COLO668 (cell line): ENCODE measurements around the gene LGR4.

Experiments used
- DNase-seq: peaks from one replicate; lab custom pipeline; 2025; ENCODE audit not compliant: unreplicated experiment; lab: John Stamatoyannopoulos, UW

Gene LGR4

DNA sequence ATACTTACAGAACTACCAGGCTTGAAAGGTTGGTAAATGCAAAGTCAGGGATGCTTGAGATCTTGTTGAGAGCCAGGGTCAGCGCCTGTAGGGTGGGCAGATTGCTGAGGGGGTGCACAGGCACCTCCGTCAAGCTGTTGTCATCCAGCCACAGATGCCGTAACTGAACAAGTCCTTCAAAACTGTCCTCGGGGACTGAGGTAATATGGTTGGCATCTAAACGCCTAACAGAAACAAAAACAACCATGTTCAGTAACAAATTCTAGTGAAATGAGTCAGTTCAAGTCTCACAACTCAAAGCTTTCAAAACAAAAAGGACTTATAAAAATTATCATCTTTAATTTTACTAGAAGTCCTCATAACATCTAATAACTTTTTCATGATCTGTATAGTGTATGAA, 87.3 kb downstream of the LGR4 start:
- no peak for DNase-seq

DNA sequence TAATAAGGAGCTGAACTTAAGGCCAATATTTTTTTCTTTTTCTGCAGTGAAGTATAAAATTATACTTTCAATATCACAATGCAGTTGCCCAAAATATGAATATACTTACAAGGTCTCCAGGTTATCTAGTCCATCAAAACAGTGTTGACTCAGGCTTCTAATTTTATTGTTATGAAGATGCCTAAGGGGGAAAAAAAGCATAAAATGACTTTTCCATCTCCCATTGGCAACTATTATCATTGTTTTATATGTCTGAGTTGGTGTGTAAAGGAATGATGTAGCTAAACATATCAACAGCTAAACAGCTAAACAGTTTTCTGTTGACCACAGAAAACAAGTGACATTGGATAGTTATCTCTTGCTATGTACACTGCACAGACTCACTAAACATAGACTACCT, 88.4 kb downstream of the LGR4 start:
- DNase-seq = no peak

DNA sequence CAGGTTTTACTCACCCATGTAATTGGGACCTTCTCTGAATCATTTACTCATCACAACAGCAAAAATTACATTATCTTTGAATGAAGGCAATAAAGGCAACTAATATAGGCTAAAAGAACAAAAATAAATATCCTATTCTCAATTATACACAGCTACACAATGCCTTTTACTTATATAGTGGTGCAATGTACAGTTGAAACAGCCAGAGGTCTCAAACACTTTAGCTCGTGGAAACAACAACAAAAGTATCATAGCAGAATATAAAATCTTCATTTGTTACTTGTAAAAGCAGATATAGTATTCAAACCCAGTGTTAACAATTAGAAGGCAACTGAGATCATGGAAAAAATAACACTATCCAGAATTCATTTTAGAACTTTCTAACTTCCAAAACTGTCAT, 88.9 kb downstream of the LGR4 start:
- DNase-seq = no peak

DNA sequence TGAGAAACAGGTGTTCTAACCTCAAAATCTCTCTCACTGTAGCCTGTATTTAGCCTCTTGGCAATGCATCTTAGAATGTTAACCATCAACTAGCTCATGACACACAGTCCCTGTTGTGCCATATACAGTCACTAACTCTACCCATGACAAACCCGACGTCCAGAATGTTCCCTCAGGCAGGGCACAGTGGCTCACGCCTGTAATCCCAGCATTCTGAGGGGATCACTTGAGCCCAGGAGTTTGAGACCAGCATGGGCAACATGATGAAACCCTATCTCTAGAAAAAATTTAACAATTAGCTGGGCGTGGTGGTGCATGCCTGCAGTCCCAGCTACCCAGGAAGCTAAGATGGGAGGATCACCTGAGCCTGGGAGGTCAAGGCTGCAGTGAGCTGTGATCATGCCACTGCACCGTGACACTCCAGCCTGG, 91.3 kb downstream of the LGR4 start:
- no peak for DNase-seq

DNA sequence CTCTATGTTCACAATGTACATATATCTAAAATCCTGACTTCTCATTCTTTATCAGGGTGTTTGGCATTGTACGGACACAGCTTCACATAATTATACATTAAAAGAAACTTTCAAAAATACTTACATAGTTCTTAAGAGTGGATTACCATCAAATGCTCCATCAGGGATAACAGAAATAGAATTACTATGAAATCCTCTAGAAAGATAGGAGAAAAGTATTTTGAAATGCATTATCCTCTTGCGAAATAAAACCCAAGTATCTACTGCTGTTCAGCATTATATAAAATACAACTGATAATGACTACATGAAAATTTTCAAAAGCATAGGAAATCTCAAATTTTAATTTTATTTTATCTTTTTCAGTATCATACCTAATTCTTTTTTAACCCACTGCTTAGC, 91.8 kb downstream of the LGR4 start:
- DNase-seq = no peak

DNA sequence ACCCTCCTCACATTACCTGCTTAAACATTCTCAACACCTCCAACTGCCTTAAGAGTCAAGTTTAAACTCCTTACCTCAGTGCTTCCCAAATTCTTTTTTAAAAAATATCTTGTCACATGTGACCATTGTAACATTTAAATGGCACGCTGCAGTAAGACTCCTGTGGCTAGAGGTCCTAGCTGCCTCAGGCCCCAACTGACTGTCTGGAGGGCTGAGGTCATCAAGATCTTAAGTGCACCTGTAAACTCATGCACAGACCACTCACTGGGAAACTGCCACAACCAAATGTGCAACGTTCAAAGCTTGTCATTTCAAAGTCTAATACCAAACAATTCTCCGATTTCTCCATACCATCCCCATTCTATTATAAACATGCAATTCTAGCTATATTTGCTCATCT, 93.1 kb downstream of the LGR4 start:
- no peak for DNase-seq

DNA sequence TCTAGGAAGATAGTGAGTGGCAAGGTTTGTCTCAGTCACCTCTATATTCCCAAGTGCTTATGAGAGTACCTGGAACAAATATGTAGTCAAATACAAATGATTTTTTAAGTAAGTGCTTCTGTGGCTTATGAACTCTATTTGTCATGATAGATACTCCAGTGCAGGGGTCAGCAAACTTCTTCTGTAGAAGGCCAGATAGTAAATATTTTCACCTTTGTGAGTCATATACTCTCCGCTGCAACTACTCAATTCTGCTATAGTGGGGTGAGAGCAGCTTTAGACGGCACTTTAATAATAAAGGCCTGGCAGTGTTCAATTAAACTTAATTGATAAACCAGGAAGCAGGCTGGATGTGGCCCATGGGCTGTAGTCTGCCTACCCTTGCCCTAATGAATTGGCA, 97.2 kb downstream of the LGR4 start:
- no peak for DNase-seq

DNA sequence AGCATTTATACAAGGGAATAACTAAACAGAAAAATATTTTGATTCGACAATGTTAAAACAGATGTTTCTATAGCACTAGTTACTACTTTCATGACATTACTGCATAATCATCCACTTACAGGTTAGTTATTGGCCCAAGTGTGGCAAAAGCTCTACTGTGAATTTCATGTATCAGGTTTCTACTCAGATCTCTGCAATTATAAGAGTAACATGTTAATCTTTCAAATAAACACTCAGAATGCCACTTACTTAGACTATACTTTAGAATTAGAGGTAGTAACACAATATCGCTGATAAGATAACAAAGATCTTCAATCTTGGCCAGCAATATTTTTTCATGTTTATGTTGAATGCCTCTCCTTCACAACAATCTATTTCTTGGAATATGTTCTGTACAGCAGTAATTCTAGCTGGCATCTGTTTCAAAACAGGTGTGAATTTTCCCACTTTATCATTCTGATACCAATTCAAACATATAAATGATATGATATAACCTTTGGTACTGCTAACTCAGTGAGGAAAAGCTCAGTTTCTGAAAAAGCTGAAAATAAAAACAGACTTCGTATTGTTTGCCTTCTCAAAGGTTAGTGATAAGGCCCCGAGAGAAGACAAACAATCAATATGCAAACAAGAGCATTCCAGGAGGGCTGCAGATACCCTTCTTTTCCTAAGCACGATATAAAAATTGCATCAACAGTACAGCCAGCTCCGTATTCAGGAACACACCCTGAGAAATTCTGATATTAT, 98.6 kb downstream of the LGR4 start:
- no peak for DNase-seq

DNA sequence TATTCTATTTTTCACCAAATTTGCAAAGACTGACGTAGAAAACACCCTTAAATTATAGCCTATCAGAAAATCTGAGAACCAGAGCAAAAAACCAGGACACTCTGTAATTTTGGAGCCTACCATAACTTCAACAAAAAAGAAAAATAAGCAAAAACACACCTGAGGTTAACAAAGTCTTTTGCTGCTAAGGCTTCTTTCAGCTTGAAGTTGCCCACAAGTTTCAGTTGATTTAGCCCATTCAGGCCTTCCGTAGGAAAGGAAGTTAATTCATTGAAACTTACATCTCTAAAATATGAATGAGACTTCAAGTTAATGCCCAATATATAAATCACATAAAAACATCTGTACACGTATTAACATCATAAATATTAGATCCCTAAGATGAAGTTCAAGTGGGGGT, 99.2 kb downstream of the LGR4 start:
- no peak for DNase-seq

DNA sequence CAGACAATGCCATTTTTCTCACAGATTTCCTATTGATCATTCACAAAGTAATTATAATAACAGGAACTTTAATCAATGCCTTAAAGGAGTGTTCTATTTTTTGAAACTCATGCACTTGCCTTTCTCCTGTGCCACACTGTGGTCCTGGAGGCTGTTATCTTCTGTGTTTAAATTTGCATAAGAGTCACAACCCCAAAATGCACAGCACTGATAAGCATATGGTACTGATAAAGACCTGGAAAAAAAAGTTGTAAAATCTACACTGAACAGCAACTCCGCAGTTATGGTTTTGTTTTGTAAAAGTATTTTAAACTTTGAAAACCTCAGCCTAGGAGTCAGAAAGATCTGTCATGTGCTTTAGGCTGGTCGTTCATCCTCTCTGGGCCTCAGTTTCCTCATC, 100.4 kb downstream of the LGR4 start:
- DNase-seq = no peak

DNA sequence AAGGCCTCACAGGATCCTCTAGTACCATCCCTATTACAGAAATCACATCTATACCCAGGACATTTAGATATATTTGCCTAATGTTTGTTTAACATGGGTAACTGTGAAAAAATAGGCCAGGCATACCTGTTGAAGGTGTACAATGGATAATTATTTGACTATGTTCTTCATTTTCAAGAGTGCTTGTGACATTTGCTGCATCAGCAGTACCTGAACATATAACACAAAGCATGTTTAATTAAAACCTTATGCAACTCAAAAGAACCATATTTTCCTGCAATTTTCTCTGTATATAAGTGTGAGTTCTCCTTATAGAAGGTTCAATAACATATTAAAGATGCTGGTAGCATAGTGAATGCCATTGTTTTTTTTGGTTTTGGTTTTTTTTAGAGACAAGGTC, 101.1 kb downstream of the LGR4 start:
- DNase-seq = no peak

DNA sequence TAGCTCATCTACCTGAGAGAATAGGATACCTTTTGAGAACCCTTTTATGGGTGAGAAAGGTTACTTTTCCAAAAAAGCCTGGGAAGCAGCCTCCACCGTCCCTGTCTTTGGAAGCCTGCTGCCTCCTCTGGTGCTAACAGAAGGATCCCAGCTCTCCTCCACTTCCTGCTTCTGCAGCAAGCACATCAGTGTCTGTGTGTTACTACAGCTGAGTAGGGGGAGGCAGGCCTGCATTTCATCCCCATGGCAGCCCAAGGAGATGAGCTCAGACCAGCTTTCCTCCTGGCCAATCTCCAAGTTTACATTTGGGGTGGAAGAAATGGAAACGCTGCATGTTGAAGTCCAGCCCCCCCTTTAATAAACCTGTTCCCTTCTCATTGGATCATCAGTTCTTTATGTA, 102.2 kb downstream of the LGR4 start:
- no peak for DNase-seq

DNA sequence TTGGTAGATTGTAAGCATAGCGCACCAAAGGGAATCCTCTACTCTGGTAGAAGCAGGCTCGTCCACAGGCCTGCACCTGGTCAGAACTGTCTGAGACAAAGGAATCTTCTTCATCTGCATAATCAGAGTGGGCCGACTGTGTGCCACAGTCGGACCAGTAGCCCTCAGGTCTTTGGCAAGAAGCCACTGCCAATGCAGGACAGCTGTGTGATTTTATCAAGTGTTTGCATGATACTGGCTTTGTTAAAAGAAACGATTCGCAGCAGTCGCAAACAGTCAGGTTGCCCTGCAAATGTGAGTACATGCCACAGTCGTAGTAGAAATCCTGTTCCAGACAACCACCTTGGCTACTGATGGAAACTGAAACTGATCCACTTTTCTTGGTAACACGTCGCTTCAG, 104.7 kb downstream of the LGR4 start:
- DNase-seq = peak; percentile 74

DNA sequence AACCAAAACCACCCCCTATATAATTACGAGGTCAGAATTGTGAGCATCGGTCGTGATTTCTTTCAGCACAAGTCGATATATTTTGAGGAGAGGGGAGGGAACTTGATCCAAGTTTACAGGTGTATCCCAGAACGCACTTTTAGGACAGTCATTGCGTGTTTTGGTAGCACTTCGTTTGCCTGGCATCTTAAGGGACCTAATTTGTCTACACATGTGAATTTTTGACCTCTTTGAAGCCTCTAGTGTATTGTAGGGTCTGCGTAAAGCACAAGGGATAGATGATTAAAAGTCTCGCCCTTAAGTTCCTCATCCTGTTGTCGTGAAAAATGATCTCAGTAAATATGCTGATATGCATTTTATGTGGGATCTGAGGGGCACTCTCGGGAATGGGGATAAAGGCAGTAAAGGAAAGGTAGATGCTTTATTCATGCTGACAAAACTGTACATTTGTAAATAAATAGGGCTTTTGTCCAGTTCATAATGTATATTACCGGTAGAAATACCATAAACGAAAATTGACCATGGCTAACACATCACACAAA, 108.9 kb downstream of the LGR4 start:
- DNase-seq = no peak

DNA sequence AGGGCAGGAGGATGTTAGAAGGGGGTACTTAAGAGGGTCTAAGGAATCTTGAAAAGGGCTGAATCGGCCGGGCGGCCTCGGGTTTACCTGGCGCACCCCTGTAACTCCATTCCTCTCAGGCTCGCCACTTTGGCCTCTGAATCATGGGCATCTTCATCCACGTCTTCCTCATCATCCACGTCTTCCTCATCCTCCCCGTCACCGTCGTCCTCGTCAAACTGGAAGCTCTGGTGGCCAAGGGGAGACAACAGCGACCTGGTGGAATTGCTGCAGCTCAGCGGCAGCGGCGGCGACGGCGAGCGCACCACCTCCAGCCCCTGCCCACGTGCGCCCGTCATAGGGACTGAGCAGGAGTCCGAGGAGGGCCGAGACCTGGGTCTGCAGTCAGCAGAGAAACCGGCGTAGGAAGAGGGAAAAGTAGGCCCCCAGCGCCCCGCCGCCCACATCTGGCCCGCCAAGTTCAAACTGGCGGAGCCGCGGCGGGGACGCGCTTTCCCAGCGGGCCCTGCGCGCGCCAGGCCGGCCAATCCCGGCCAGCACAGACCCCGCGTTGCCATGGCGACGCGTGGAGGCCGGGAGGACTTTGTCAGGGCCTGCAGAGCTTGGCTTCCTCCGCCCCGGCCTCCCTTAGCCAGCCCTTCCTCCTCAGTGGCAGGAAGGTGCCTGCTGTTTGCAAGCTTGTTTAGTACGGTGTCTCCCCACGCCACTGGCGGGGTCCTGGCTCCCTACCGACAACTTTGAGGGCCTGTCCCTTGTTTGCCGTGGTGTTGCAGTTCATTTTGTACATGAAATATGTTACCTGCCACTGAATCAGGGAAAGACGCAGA, 109.6 kb downstream of the LGR4 start, which contains the start of gene CCDC34:
CCDC34 (minus strand) TSS at position 467 of the 827 bp plus-strand sequence; CDS start at position 446, 21 bp downstream.
- peak; percentile 99 for DNase-seq

DNA sequence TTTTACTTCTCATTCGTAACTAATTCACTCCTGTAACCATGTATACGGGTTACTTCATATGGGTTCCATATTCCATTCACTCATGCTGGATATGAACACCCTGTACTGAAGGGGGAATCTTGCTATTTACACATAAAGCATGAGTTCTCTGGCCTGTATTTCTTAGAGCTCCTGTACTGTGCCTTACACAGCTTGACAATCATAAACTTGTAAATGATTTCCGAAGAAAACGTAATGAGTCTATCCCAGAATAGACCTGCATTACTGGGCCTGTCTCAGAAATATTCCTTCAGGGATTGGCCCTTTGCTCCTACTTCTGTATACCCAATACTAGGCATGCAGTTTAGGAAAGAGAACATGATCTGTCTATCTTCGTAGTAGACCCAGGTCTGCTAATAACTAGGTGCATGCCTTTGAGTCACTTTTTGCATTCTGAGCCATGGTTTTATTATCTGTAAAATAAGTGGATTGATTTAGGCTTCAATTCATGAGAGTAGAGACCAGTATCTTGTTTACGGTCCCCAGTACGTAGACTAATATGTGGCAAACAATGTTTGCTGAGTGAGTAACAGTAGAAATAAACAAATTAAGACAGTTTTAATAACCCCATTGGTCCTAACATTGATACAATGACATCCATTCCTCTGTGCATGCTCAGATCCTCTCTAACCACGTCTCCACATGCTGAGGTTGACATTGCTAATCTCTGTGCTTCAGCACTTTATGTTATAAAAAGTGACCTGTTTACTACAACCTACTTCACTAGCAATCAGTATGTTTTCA, 110.8 kb downstream of the LGR4 start:
- DNase-seq = no peak

DNA sequence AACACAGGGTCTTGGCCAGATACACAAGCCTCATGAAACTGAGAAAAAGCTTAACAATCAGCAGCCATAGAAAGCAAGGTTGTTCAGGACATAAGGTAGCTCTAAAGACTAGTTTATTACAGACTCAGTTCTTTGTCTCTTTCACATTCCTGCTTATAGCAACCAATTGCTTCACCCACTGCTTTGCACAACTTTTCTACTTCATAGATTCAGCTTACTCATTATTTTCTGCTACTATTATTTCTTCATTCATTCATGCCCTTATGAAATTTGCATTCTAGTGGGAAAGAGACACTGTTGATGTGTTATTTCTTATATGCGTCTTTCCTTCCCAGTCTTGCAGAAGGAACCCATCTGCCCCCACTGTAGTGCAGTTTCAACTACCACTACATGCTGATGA, 114.3 kb downstream of the LGR4 start:
- no peak for DNase-seq

DNA sequence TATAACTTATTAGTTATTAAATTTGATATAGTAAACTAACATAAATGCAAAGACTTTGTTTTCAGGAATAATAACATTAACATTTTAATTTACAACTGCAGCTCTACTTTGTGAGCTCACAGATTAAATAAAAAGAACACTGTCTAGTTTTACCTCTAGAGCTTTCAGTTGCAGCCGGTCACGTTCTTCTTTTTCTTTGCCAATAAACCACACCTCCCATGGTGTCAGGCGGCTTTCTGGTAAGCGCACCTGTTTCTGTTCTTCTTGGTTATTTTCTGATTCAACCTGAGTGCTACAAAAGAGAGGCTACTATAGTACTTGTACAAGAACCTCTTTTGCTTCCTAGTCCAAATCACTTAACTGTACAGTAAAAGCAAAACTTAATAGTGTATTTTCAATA, 115.3 kb downstream of the LGR4 start:
- DNase-seq = peak; percentile 49

DNA sequence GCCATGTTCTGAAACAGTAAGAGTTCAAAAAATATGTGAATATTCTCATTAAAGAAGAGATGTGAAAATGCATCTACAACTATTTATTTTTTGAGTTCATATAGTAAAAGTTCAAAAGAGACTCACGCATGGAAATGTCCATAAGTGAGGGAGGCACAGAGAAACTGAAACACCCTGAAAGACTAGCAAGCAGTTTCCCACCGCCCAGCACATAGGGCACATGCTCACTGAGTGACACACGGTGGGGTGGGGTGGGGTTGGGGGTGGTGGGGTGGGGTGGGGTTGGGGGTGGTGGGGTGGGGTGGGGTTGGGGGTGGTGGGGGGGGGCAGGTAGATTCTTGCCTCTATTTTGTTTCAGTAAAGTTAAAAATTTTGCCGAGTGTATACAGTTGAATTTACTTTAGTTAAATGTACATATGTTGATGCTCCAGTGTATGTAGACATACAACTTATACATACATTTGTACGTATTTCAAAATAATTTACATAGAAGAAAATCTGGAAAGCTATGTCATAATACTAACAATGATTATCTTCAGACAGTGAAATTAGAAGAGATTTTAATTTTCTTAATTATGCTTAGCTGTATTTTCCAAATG, 115.9 kb downstream of the LGR4 start:
- DNase-seq = no peak

DNA sequence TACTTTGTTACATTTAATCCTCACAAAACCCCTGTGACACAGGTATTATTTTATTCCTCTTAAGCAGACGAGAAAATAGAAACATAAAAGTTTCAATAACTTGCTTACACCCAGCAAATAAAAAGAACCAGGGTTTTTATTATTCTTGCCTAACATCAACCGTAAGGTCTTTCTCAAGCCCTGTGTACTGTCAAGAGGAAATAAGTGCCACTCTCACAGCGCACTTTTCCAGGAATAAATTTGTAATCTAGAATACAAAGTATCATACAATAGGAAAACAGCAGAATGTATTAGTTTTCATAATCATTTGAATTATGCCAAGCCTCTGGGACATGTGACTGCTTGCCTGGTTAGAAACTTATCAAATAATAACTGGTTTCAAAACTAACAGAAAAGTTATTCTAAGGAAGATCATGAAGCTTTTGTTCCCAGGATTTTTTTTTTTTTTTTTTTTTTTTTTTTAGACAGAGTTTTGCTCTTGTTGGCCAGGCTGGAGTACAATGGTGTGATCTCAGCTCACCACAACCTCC, 117.0 kb downstream of the LGR4 start:
- DNase-seq = no peak
